ENCODE measurements around the gene BAX.
A peak's percentile ranks its signal among the peaks of the same experiment; 100 is the strongest.

Gene BAX

GRCh38 chr19:48961051-48961649 is 6.5 kb downstream of the BAX start:
- peaks cover 42% of the 10 kb centered on the region for H3K36me3 Mint-ChIP-seq (ENCODE audit: insufficient read depth)
- no peak for ATAC-seq (replicated peaks)

GRCh38 chr19:48961673-48962028 is 7.0 kb downstream of the BAX start:
- H3K27ac Mint-ChIP-seq = peak overlapping the region; percentile 95 to 99
- no peaks in the 10 kb centered on the region for H3K27me3 Mint-ChIP-seq
- peaks cover 49 to 56% of the 10 kb centered on the region in 2 donors for H3K4me1 Mint-ChIP-seq (ENCODE audit: low read depth in 2 of 2)
- DNase-seq = no peak
- H3K36me3 Mint-ChIP-seq (ENCODE audit: insufficient read depth) = peaks cover 43% of the 10 kb centered on the region
- no peak for ATAC-seq (replicated peaks)
- H3K4me3 Mint-ChIP-seq = peak overlapping the region; percentile 97 to 98
- no peaks in the 10 kb centered on the region for H3K9me3 Mint-ChIP-seq

More at GRCh38 chr19:48961051-48961649, 6.5 kb downstream of the BAX start:
- Mint-ChIP-seq H3K4me1 (ENCODE audit: low read depth in 2 of 2) (peaks cover 47 to 54% of the 10 kb centered on the region in 2 donors), H3K4me3 (no peak overlapping the region), H3K27ac (no peak overlapping the region), H3K27me3 (no peaks in the 10 kb centered on the region), H3K9me3 (no peaks in the 10 kb centered on the region)
- DNase-seq = no peak

DNA sequence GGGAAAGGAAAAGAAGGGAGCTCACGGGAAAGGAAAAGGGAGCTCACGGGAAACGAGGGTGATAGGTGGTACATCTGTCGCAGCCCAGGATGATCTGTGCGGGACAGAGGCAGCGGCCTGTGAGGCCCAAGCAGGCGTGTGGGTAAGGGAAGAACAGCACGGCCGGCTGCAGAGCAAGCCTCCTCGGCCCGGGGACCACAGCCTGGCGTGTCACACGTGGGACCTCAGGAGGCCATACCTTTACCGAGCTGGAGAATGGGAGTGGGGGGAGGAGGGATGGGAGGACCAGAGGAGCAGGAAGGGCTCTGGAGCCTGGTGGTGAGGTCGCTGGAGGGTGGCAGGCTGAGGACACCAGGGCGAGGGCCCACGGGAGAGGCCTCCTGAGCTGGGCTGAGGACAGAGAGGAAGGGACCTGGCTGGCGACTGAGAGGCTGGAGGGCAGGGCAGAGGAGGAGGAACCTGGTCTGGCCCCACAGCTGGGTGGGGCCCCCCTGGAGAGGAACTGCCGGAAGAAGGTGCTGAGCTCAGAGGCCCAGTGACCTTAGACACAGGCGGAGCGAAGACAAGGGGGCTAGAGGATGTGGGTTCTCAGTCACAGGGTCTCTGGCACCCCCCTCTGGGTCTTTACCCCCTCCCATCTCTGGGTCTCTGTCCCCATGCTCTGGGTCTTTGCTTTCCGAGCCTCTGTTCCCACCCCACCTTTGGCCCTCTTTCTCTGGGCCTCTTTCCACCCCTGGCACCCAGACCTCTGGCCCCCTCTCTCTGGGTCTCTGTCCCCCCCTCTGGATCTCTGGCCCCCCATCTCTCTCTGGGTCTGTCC is 7.6 kb downstream of the BAX start:
- no peaks in the 10 kb centered on the region for H3K9me3 Mint-ChIP-seq
- DNase-seq (peak in 1 of 3 experiments; percentile 19), ATAC-seq (replicated peaks) (no peak)
- H3K27ac Mint-ChIP-seq = peak overlapping the region; percentile 95 to 99
- H3K4me3 Mint-ChIP-seq = peak overlapping the region; percentile 97 to 98
- peaks cover 49 to 55% of the 10 kb centered on the region in 2 donors for H3K4me1 Mint-ChIP-seq (ENCODE audit: low read depth in 2 of 2)
- H3K27me3 Mint-ChIP-seq = no peaks in the 10 kb centered on the region
- H3K36me3 Mint-ChIP-seq (ENCODE audit: insufficient read depth) = peaks cover 43% of the 10 kb centered on the region

- DNase-seq (no peak), ATAC-seq (replicated peaks) (no peak)
- peak overlapping the region; percentile 97 to 98 for H3K4me3 Mint-ChIP-seq
- H3K27me3 Mint-ChIP-seq = no peaks in the 10 kb centered on the region
- H3K36me3 Mint-ChIP-seq (ENCODE audit: insufficient read depth) = peaks cover 49% of the 10 kb centered on the region
- H3K27ac Mint-ChIP-seq = peak overlapping the region; percentile 95 to 99
- H3K4me1 Mint-ChIP-seq (ENCODE audit: low read depth in 2 of 2) = peaks cover 49 to 56% of the 10 kb centered on the region in 2 donors
- H3K9me3 Mint-ChIP-seq = no peaks in the 10 kb centered on the region
These were observed 8.1 kb downstream of the BAX start for GRCh38 chr19:48962849-48963165.

- no peak for ATAC-seq (replicated peaks)
- Mint-ChIP-seq H3K27me3 (no peaks in the 10 kb centered on the region), H3K27ac (peak overlapping the region; percentile 95 to 99), H3K36me3 (ENCODE audit: insufficient read depth) (peaks cover 53% of the 10 kb centered on the region), H3K4me1 (ENCODE audit: low read depth in 2 of 2) (peaks cover 49 to 61% of the 10 kb centered on the region in 2 donors), H3K9me3 (no peaks in the 10 kb centered on the region), H3K4me3 (peak overlapping the region; percentile 97 to 98)
- DNase-seq = peak in 1 of 3 experiments; percentile 22
These were observed 8.9 kb downstream of the BAX start for GRCh38 chr19:48963371-48964204.

DNA sequence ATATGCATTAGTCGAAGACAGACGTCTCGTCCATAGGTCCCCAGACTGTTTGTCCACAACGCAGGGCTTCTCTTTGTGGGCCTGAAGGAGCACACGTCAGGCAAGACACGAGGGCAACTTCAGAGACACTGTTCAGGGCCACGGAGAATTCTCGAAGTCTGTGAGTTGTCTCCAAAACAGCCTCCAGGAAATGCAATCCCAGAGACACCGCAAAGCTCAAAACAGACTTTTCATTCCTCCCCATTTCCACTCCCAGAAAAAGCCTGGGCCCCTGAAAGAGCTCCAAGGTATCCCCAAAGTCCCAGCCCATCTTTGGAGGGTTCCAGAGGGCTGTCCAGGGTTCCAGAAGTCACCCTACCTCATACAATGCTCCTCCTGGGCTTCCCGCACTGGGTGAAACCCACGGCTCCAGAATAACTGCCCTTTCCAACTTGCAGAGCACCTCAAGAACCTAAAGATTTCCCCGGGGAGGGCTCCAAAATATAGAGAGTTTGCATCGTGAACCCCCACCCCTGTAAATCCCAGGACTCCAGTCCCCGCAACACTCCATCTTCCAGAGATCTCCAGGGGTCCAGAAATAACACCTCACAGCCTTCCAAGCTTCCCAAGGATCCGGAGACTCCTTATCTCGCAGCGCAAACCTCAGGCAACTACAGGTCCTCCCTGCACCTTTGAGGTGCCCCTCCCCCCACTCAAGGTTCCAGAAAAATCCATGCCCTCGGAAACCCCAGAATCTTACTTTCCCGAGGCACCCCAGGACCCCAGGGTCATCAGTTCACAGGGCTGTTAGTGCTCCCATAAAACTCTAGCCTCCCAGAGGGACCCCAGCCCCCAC is 9.7 kb downstream of the BAX start:
- Mint-ChIP-seq H3K4me1 (ENCODE audit: low read depth in 2 of 2) (peaks cover 49 to 60% of the 10 kb centered on the region in 2 donors), H3K27ac (peak overlapping the region; percentile 95 to 99), H3K36me3 (ENCODE audit: insufficient read depth) (peaks cover 60% of the 10 kb centered on the region), H3K4me3 (peak overlapping the region; percentile 97 to 98), H3K27me3 (no peaks in the 10 kb centered on the region), H3K9me3 (no peaks in the 10 kb centered on the region)
- DNase-seq (no peak), ATAC-seq (replicated peaks) (no peak)

DNA sequence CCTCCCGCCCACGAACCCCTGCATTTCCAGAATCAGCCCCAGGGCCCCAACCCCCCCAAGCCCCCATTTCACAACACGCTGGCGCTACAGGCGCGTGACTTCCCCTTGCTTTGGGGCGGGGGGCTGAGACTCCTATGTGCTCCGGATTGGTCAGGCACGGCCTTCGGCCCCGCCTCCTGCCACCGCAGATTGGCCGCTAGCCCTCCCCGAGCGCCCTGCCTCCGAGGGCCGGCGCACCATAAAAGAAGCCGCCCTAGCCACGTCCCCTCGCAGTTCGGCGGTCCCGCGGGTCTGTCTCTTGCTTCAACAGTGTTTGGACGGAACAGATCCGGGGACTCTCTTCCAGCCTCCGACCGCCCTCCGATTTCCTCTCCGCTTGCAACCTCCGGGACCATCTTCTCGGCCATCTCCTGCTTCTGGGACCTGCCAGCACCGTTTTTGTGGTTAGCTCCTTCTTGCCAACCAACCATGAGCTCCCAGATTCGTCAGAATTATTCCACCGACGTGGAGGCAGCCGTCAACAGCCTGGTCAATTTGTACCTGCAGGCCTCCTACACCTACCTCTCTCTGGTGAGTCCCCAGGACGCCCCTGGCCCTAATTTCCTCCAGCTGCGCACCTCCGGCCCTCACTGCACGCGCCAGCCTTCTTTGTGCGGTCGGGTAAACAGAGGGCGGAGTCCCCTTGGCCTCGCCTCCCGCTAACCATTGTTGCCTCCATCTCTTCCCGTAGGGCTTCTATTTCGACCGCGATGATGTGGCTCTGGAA is 10.5 kb downstream of the BAX start, which contains the start of gene FTL:
Gene FTL (plus strand): TSS at position 270 of the 766 bp plus-strand sequence. CDS start 199 bp downstream, at position 469.
- H3K36me3 Mint-ChIP-seq (ENCODE audit: insufficient read depth) = peaks cover 62% of the 10 kb centered on the region
- peak; percentile 74 for ATAC-seq (replicated peaks)

GRCh38 chr19:48965806-48966540 is 11.3 kb downstream of the BAX start:
- Mint-ChIP-seq H3K27me3 (no peaks in the 10 kb centered on the region), H3K36me3 (ENCODE audit: insufficient read depth) (peaks cover 65% of the 10 kb centered on the region), H3K4me3 (peak overlapping the region; percentile 97 to 98), H3K4me1 (ENCODE audit: low read depth in 2 of 2) (peaks cover 52 to 63% of the 10 kb centered on the region in 2 donors), H3K27ac (peak overlapping the region; percentile 94 to 99), H3K9me3 (no peaks in the 10 kb centered on the region)
- DNase-seq = peak; percentile 82 to 90 (median 85)
- ATAC-seq (replicated peaks) = peak; percentile 76

More for the DNA sequence above, 10.5 kb downstream of the BAX start, which contains the start of gene FTL:
- Mint-ChIP-seq H3K9me3 (no peaks in the 10 kb centered on the region), H3K27me3 (no peaks in the 10 kb centered on the region), H3K27ac (peak within 1 kb of the TSS; percentile 95 to 99), H3K4me3 (peak within 1 kb of the TSS; percentile 97 to 98), H3K4me1 (ENCODE audit: low read depth in 2 of 2) (peaks cover 49 to 60% of the 10 kb centered on the region in 2 donors)
- DNase-seq = peak; percentile 71 to 82 (median 82)

GRCh38 chr19:48966541-48967345 is 12.1 kb downstream of the BAX start:
- H3K4me1 Mint-ChIP-seq (ENCODE audit: low read depth in 2 of 2) = peaks cover 54 to 59% of the 10 kb centered on the region in 2 donors
- no peak for DNase-seq
- peak overlapping the region; percentile 97 to 98 for H3K4me3 Mint-ChIP-seq
- no peaks in the 10 kb centered on the region for H3K9me3 Mint-ChIP-seq
- no peaks in the 10 kb centered on the region for H3K27me3 Mint-ChIP-seq
- peak overlapping the region; percentile 73 to 99 for H3K27ac Mint-ChIP-seq
- peaks cover 68% of the 10 kb centered on the region for H3K36me3 Mint-ChIP-seq (ENCODE audit: insufficient read depth)
- no peak for ATAC-seq (replicated peaks)

GRCh38 chr19:48967346-48968178 is 12.9 kb downstream of the BAX start:
- ATAC-seq (replicated peaks) = no peak
- Mint-ChIP-seq H3K4me3 (peak overlapping the region in 1 of 2 donors; percentile 97), H3K27ac (peak overlapping the region in 1 of 2 donors; percentile 46), H3K36me3 (ENCODE audit: insufficient read depth) (peaks cover 65% of the 10 kb centered on the region), H3K27me3 (no peaks in the 10 kb centered on the region), H3K9me3 (no peaks in the 10 kb centered on the region), H3K4me1 (ENCODE audit: low read depth in 2 of 2) (peaks cover 46 to 51% of the 10 kb centered on the region in 2 donors)
- DNase-seq = no peak
